Esophagus muscularis mucosa (tissue), 4 donors: ENCODE results near the gene SUFU. TPM values are rescaled to one million over a fixed set of nuclear protein-coding genes. Genes with fewer than 3 reads are reported as not detected.

Source experiments
- DNase-seq: peaks from one replicate; pipeline ENCODE4 v3.0.0-alpha.2; 2017; ENCODE audit errors: extremely low spot score
- H3K27ac ChIP-seq, 4 donors: fragments of 200-600 bp; sonication (generic); replicated peaks in 1 of 4; 1 replicate in 3 of 4; 2 replicates in 1 of 4; pipeline ENCODE4 v1.5.1; 2016 to 2019; ENCODE audit warnings: mild to moderate bottlenecking in 1 of 4
- H3K27me3 ChIP-seq, 4 donors: fragments of 200-600 bp; sonication (generic); one replicate each; pipeline versions ENCODE4 v1.5.1 to v1.6.0; 2016 to 2019
- H3K36me3 ChIP-seq, 4 donors: fragments of 200-600 bp; sonication (generic); one replicate each; pipeline ENCODE4 v1.5.1; 2016 to 2019
- H3K4me1 ChIP-seq, 4 donors: fragments of 200-600 bp; sonication (generic); one replicate each; pipeline ENCODE4 v1.5.1; 2016 to 2019
- H3K4me3 ChIP-seq, 4 donors: fragments of 200-600 bp; sonication (generic); 1 replicate in 2 of 4; 2 replicates in 2 of 4; pipeline ENCODE4 v1.5.1; 2016 to 2019; ENCODE audit warnings: mild to moderate bottlenecking in 4 of 4, moderate library complexity in 1 of 4
- H3K9me3 ChIP-seq, 4 donors: fragments of 200-600 bp; sonication (generic); 1 replicate in 3 of 4; 2 replicates in 1 of 4; pipeline ENCODE4 v1.5.1; 2016 to 2019
- CTCF ChIP-seq, 3 experiments: fragments of 200-600 bp in 2 of 3; fragments of 450-650 bp in 1 of 3; sonication (generic) in 2 of 3; IDR thresholded peaks; one replicate each; pipeline ENCODE4 v1.5.1; 2017 to 2019; ENCODE audit warnings: antibody characterized with exemption in 3 of 3, mild to moderate bottlenecking in 2 of 3, moderate library complexity in 1 of 3
- EP300 ChIP-seq: sonication (generic); formaldehyde crosslinking; IDR thresholded peaks from one replicate; pipeline ENCODE4 v1.6.1; 2017; ENCODE audit warnings: antibody characterized with exemption
- POLR2A ChIP-seq: fragments of 450-650 bp; IDR thresholded peaks from one replicate; pipeline ENCODE4 v1.6.1; 2017; ENCODE audit warnings: antibody characterized with exemption, moderate library complexity, mild to moderate bottlenecking, low read depth
- POLR2AphosphoS5 ChIP-seq, 2 donors: sonication (generic); formaldehyde crosslinking; IDR thresholded peaks; one replicate each; pipeline ENCODE4 v1.6.1; 2017; ENCODE audit warnings: antibody characterized with exemption in 2 of 2
- WGBS: methylation state at CpG from one replicate; pipeline ENCODE4 v1.1.5; 2018; 5-methylcytosine and 5-hydroxymethylcytosine counted together
- intact Hi-C: fragments of 100-400 bp; cut with DNase I; formaldehyde crosslinking; loops from one replicate; pipeline ENCODE4 v1.15.1; 2023
- total RNA-seq, 4 donors: library from RNA; depleted of rRNA; stranded (reverse); fragments of >200 nt; gene quantifications; one replicate each; pipeline versions ENCODE4 v1.1.0 to v1.2.1, GENCODE V29; 2016

Gene SUFU
- total RNA-seq, 4 donors from 2014 or later = 5.0 to 11.7 (median 10.1) TPM

GRCh38 chr10:102564209-102564834, 60.5 kb downstream of the SUFU start:
- no peak for TF ChIP-seq POLR2AphosphoS5 (IDR thresholded peaks at IDR 0.05)
- no peak for TF ChIP-seq CTCF (IDR thresholded peaks at IDR 0.05)
- TF ChIP-seq EP300 = no peak
- no peak for TF ChIP-seq POLR2A
- 97% methylated on average over 8 of the region's 10 CpGs for WGBS
- Histone ChIP-seq H3K4me1 (peaks cover 0 to 6% (median 0%) of the 10 kb centered on the region in 4 donors), H3K36me3 (peaks cover 0 to 4% (median 0%) of the 10 kb centered on the region in 4 donors), H3K4me3 (no peak overlapping the region), H3K27ac (no peak overlapping the region), H3K27me3 (no peaks in the 10 kb centered on the region), H3K9me3 (no peaks in the 10 kb centered on the region)
- intact Hi-C loops = no loop called here
- no peak for DNase-seq

- intact Hi-C loops = no loop called here
These were observed 62.0 kb downstream of the SUFU start for GRCh38 chr10:102565793-102566192.

GRCh38 chr10:102578782-102579181, 75.0 kb downstream of the SUFU start:
- Histone ChIP-seq H3K9me3 (no peaks in the 10 kb centered on the region), H3K27me3 (no peaks in the 10 kb centered on the region), H3K36me3 (no peaks in the 10 kb centered on the region), H3K4me3 (no peak overlapping the region), H3K27ac (no peak overlapping the region), H3K4me1 (peaks cover 5 to 47% (median 34%) of the 10 kb centered on the region in 4 donors)
- no peak for TF ChIP-seq POLR2AphosphoS5 (IDR thresholded peaks at IDR 0.05)
- no peak for TF ChIP-seq EP300
- TF ChIP-seq POLR2A = no peak
- no peak for TF ChIP-seq CTCF (IDR thresholded peaks at IDR 0.05)
- no peak for DNase-seq
- intact Hi-C loops = no loop called here
- 46% methylated on average over 1 of the region's 1 CpG for WGBS

More at GRCh38 chr10:102565793-102566192, 62.0 kb downstream of the SUFU start:
- no peak for TF ChIP-seq CTCF (IDR thresholded peaks at IDR 0.05)
- TF ChIP-seq EP300 = no peak
- TF ChIP-seq POLR2AphosphoS5 (IDR thresholded peaks at IDR 0.05) = no peak
- TF ChIP-seq POLR2A = no peak
- H3K27me3 ChIP-seq = no peaks in the 10 kb centered on the region
- 89% methylated on average over 8 of the region's 8 CpGs for WGBS
- H3K4me3 ChIP-seq = no peak overlapping the region
- peaks cover 0 to 6% (median 0%) of the 10 kb centered on the region in 4 donors for H3K4me1 ChIP-seq
- no peak for DNase-seq
- peaks cover 0 to 4% (median 0%) of the 10 kb centered on the region in 4 donors for H3K36me3 ChIP-seq
- H3K9me3 ChIP-seq = no peaks in the 10 kb centered on the region
- no peak overlapping the region for H3K27ac ChIP-seq

GRCh38 chr10:102579328-102579727, 75.6 kb downstream of the SUFU start:
- WGBS = 58% methylated on average over 7 of the region's 7 CpGs
- Histone ChIP-seq H3K27me3 (no peaks in the 10 kb centered on the region), H3K4me1 (peaks cover 5 to 47% (median 38%) of the 10 kb centered on the region in 4 donors), H3K36me3 (no peaks in the 10 kb centered on the region), H3K27ac (no peak overlapping the region), H3K4me3 (no peak overlapping the region), H3K9me3 (no peaks in the 10 kb centered on the region)
- no peak for DNase-seq
- TF ChIP-seq POLR2A (no peak), POLR2AphosphoS5 (IDR thresholded peaks at IDR 0.05) (no peak), CTCF (IDR thresholded peaks at IDR 0.05) (no peak), EP300 (no peak)
- intact Hi-C loops = no loop called here

GRCh38 chr10:102580230-102580629, 76.5 kb downstream of the SUFU start:
- 70% methylated on average over 4 of the region's 4 CpGs for WGBS
- no peaks in the 10 kb centered on the region for H3K9me3 ChIP-seq
- H3K4me1 ChIP-seq = peaks cover 5 to 47% (median 38%) of the 10 kb centered on the region in 4 donors
- no peaks in the 10 kb centered on the region for H3K36me3 ChIP-seq
- peak overlapping the region in 3 of 4 donors; percentile 3 to 34 (median 30) for H3K27ac ChIP-seq
- H3K27me3 ChIP-seq = no peaks in the 10 kb centered on the region
- intact Hi-C loops = loop anchor here (5.0 kb wide), 1 partner anchor 188 kb away; no protein-coding TSS in a partner anchor
- H3K4me3 ChIP-seq = no peak overlapping the region
- DNase-seq = no peak
- no peak for TF ChIP-seq POLR2AphosphoS5 (IDR thresholded peaks at IDR 0.05)
- no peak for TF ChIP-seq CTCF (IDR thresholded peaks at IDR 0.05)
